ENCODE measurements around the gene ZFYVE1. TPM values are rescaled to one million over a fixed set of nuclear protein-coding genes. Genes with fewer than 3 reads are reported as not detected.

The ZFYVE1 gene
- total RNA-seq, 1 experiment from 2014 or later = 14.2 TPM

DNA sequence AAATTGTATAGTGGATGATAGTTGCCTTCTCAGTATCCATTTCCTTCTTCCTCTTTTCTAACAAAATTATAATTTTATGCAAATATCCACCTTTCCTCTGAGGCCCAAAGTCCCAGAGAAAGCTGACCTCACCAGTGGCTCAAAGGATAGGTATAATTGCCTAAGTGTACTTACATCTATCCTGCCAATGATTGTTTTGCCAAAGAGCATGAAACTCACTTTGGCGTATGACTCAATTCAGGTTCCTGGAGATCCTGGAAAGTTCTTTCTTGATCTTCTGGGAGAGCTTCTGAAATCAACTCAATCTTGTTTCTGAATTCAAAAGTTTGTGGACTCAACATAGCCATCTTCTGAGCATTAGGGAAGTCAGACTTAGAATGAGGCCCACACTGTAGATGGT, 20.9 kb upstream of the ZFYVE1 start:
- Mint-ChIP-seq H3K4me3 (no peak overlapping the region), H3K27ac (no peak overlapping the region), H3K4me1 (no peaks in the 10 kb centered on the region; a peak in 1 of 4 replicates), H3K9me3 (no peaks in the 10 kb centered on the region), H3K36me3 (ENCODE audit: insufficient read depth in 1 of 3, low read depth in 3 of 3) (no peaks in the 10 kb centered on the region), H3K27me3 (ENCODE audit: low read depth) (no peaks in the 10 kb centered on the region)
- H3K9ac ChIP-seq (ENCODE audit: extremely low read depth, insufficient read length, low read length) = no peak overlapping the region
- H3K18ac ChIP-seq (ENCODE audit: insufficient read length, low read depth, low read length) = no peak overlapping the region
- no peaks in the 10 kb centered on the region for H3K27me3 ChIP-seq (ENCODE audit: insufficient read depth, low read length)
- DNase-seq = no peak
- no peak overlapping the region for H2AFZ ChIP-seq (ENCODE audit: low read length)
- no peak overlapping the region for H3K23ac ChIP-seq (ENCODE audit: insufficient read length, low read depth, low read length)
- TF ChIP-seq, protein P1, sequence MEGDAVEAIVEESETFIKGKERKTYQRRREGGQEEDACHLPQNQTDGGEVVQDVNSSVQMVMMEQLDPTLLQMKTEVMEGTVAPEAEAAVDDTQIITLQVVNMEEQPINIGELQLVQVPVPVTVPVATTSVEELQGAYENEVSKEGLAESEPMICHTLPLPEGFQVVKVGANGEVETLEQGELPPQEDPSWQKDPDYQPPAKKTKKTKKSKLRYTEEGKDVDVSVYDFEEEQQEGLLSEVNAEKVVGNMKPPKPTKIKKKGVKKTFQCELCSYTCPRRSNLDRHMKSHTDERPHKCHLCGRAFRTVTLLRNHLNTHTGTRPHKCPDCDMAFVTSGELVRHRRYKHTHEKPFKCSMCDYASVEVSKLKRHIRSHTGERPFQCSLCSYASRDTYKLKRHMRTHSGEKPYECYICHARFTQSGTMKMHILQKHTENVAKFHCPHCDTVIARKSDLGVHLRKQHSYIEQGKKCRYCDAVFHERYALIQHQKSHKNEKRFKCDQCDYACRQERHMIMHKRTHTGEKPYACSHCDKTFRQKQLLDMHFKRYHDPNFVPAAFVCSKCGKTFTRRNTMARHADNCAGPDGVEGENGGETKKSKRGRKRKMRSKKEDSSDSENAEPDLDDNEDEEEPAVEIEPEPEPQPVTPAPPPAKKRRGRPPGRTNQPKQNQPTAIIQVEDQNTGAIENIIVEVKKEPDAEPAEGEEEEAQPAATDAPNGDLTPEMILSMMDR (conservative IDR thresholded peaks at IDR 0.05) = no peak
- no peaks in the 10 kb centered on the region for H3K23me2 ChIP-seq (ENCODE audit: insufficient read length, low read depth, low read length, poor library complexity, severe bottlenecking)
- no peak overlapping the region for H4K5ac ChIP-seq (ENCODE audit: insufficient read length, low read depth, low read length)
- no CpG with 5 or more reads among the region's 1 CpG for WGBS (ENCODE audit: extremely low coverage, insufficient read length, low lambda C conversion rate)
- H3K56ac ChIP-seq (ENCODE audit: insufficient read length, low read depth, low read length) = no peak overlapping the region
- no peak overlapping the region for H3K4me2 ChIP-seq (ENCODE audit: insufficient read depth, insufficient read length, low read length)
- no peak overlapping the region for H2BK15ac ChIP-seq (ENCODE audit: low read depth, low read length)
- no peak overlapping the region for H2AK5ac ChIP-seq (ENCODE audit: insufficient read length, low read length)
- H4K8ac ChIP-seq (replicated peaks; ENCODE audit: insufficient read length, low read depth, low read length) = no peak overlapping the region
- H4K91ac ChIP-seq (ENCODE audit: insufficient read length, low read depth, low read length) = no peak overlapping the region
- H3K4me1 ChIP-seq (ENCODE audit: insufficient read depth, low read length) = no peaks in the 10 kb centered on the region
- H2BK12ac ChIP-seq (ENCODE audit: insufficient read length, low read depth, low read length) = no peak overlapping the region
- H2BK120ac ChIP-seq (ENCODE audit: low read depth, low read length, poor library complexity, severe bottlenecking) = no peak overlapping the region
- H3T11ph ChIP-seq (ENCODE audit: low read length) = no peak overlapping the region
- no peaks in the 10 kb centered on the region for H3K9me3 ChIP-seq (ENCODE audit: control insufficient read depth, low read depth, low read length)
- no peak overlapping the region for H3K4ac ChIP-seq (ENCODE audit: low read depth, low read length)
- H2BK20ac ChIP-seq (ENCODE audit: low read depth, low read length, poor library complexity, severe bottlenecking) = no peak overlapping the region
- H3K14ac ChIP-seq (ENCODE audit: insufficient read depth, low read length) = no peak overlapping the region
- no peak overlapping the region for H3K27ac ChIP-seq (ENCODE audit: insufficient read length, low read depth, low read length)
- no peaks in the 10 kb centered on the region for H3K79me2 ChIP-seq (ENCODE audit: insufficient read depth, low read length)
- no peak overlapping the region for H2BK5ac ChIP-seq (ENCODE audit: insufficient read length, low read length)
- no peaks in the 10 kb centered on the region for H3K79me1 ChIP-seq (ENCODE audit: insufficient read depth, low read depth, low read length, poor library complexity, severe bottlenecking)
- H4K20me1 ChIP-seq (ENCODE audit: control insufficient read depth, insufficient read depth, insufficient read length) = no peaks in the 10 kb centered on the region
